ENCODE results near the gene SELENON. TPM values are rescaled to one million over a fixed set of nuclear protein-coding genes. Genes with fewer than 3 reads are reported as not detected.

The SELENON gene
- total and polyA plus RNA-seq, 2 of the 4 experiments (the other 2 are of a cell fraction), result 9.1 to 114 TPM

DNA sequence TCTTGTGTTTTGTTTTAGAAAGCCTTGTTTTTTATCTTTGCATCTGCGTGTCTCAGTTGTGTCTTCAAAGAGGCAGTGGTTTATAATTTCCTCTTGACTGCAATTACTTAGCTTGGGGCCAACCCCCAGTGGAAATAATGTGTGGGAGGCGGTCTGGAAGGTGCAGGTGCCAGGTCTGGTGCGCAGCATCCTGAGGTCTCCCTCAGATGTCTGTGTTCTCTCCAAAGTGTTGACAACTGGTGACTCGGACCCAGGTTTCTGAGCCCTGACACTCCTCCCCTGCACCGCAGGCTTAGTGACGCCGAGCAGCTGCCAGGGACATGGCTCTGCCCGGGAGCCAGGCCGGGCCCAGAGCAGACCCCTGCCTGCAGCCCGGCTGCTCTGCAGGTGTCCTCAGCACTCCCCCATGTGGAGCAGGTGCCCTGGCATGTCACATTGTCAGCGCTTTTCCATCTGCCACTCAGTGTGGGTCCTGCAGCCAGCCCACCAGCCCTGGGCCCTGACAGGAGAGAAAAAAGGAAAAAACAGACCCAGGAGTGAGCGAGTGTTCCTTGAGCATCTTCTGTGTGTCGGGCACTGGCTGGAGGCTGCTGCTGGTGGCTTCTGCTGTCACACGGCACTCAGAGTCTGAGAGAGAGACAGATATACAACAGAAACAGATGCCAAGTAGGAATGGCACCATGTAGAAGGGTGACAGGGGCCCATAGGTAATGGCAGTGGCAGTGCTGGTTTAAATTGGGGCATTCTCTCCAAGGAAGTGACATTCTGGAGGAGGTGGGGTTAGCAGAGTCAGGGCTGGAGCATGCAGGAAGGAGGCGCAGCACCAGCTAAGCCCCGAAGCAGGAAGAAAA is 24.8 kb upstream of the SELENON start:
- H4K8ac ChIP-seq (ENCODE audit: low read depth in 2 of 2, low read length in 2 of 2), result no peak overlapping the region
- H3K9me3 ChIP-seq (ENCODE audit: control insufficient read depth, insufficient read depth, low read length), result no peaks in the 10 kb centered on the region
- no peak overlapping the region for H2BK15ac ChIP-seq (ENCODE audit: low read depth, low read length)
- no peak for TF ChIP-seq RCOR1 (IDR thresholded peaks at IDR 0.05; ENCODE audit: insufficient replicate concordance, low read length)
- no peak for TF ChIP-seq CHD1 (IDR thresholded peaks at IDR 0.05; ENCODE audit: low read depth, low read length)
- TF ChIP-seq, protein P1, sequence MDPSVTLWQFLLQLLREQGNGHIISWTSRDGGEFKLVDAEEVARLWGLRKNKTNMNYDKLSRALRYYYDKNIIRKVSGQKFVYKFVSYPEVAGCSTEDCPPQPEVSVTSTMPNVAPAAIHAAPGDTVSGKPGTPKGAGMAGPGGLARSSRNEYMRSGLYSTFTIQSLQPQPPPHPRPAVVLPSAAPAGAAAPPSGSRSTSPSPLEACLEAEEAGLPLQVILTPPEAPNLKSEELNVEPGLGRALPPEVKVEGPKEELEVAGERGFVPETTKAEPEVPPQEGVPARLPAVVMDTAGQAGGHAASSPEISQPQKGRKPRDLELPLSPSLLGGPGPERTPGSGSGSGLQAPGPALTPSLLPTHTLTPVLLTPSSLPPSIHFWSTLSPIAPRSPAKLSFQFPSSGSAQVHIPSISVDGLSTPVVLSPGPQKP (IDR thresholded peaks at IDR 0.05; ENCODE audit: borderline replicate concordance, low read depth, low read length), result no peak
- no peak for TF ChIP-seq NFE2L2 (IDR thresholded peaks at IDR 0.05; ENCODE audit: low read depth, low read length)
- TF ChIP-seq, protein P2, sequence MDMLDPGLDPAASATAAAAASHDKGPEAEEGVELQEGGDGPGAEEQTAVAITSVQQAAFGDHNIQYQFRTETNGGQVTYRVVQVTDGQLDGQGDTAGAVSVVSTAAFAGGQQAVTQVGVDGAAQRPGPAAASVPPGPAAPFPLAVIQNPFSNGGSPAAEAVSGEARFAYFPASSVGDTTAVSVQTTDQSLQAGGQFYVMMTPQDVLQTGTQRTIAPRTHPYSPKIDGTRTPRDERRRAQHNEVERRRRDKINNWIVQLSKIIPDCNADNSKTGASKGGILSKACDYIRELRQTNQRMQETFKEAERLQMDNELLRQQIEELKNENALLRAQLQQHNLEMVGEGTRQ (IDR thresholded peaks at IDR 0.05; ENCODE audit: low read depth, low read length), result no peak
- TF ChIP-seq, protein P3, sequence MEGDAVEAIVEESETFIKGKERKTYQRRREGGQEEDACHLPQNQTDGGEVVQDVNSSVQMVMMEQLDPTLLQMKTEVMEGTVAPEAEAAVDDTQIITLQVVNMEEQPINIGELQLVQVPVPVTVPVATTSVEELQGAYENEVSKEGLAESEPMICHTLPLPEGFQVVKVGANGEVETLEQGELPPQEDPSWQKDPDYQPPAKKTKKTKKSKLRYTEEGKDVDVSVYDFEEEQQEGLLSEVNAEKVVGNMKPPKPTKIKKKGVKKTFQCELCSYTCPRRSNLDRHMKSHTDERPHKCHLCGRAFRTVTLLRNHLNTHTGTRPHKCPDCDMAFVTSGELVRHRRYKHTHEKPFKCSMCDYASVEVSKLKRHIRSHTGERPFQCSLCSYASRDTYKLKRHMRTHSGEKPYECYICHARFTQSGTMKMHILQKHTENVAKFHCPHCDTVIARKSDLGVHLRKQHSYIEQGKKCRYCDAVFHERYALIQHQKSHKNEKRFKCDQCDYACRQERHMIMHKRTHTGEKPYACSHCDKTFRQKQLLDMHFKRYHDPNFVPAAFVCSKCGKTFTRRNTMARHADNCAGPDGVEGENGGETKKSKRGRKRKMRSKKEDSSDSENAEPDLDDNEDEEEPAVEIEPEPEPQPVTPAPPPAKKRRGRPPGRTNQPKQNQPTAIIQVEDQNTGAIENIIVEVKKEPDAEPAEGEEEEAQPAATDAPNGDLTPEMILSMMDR (conservative IDR thresholded peaks at IDR 0.05; ENCODE audit: low read depth, low read length), result no peak
- no peak for TF ChIP-seq RFX5 (IDR thresholded peaks at IDR 0.05; ENCODE audit: low read depth, low read length)
- no peak for TF ChIP-seq MXI1 (IDR thresholded peaks at IDR 0.05; ENCODE audit: borderline replicate concordance, low read depth, low read length)
- TF ChIP-seq MAFK (IDR thresholded peaks at IDR 0.05; ENCODE audit: low read depth, low read length), result no peak
- TF ChIP-seq POLR2A (IDR thresholded peaks at IDR 0.05; ENCODE audit: low read depth, low read length), result no peak
- in situ Hi-C loops (cut with MboI; ENCODE audit: low sequenced_read_pairs) (no loop called here), intact Hi-C loops (cut with micrococcal nuclease) (no loop called here), dilution Hi-C loops (cut with HindIII; ENCODE audit: low sequenced_read_pairs, unreplicated experiment) (no loop called here)
- no TSS peak for BruUV-seq (replicated peaks)
- no peak overlapping the region for H3K27ac ChIP-seq (ENCODE audit: insufficient read depth, low read length)
- H2AK5ac ChIP-seq (ENCODE audit: low read depth, low read length), result no peak overlapping the region
- H3K18ac ChIP-seq (ENCODE audit: low read depth, low read length), result no peak overlapping the region
- H3K9me1 ChIP-seq (ENCODE audit: insufficient read depth, low read length), result peaks cover 6% of the 10 kb centered on the region
- H3K79me1 ChIP-seq (ENCODE audit: low read depth in 1 of 2, low read length in 2 of 2), result no peaks in the 10 kb centered on the region
- no peak overlapping the region for H3K9ac ChIP-seq (ENCODE audit: low read depth, low read length)
- H3K36me3 ChIP-seq (ENCODE audit: control insufficient read depth, insufficient read depth, low read length), result peaks cover 24% of the 10 kb centered on the region; the same call in 1 of the 2 replicates
- DNase-seq (no peak), ATAC-seq (ENCODE audit: low read depth) (0 out of 2 replicates have a peak, but pooled peaks have one; percentile 21)
- H3K14ac ChIP-seq (replicated peaks; ENCODE audit: low read depth, low read length), result no peak overlapping the region
- H2AK9ac ChIP-seq (replicated peaks; ENCODE audit: low read depth, low read length, poor library complexity), result no peak overlapping the region
- H3K4me3 ChIP-seq (ENCODE audit: insufficient read depth, low read depth, low read length), result no peak overlapping the region
- ChIA-PET CTCF (no interaction called here), POLR2A (ENCODE audit: unreplicated experiment) (no interaction called here)
- no peak overlapping the region for H2BK20ac ChIP-seq (ENCODE audit: low read depth, low read length)
- H3K4me1 ChIP-seq (ENCODE audit: control insufficient read depth, insufficient read depth, low read length), result peaks cover 4% of the 10 kb centered on the region; the same call in 1 of the 2 replicates
- no peak overlapping the region for H3K4ac ChIP-seq (ENCODE audit: low read depth, low read length)
- no peaks in the 10 kb centered on the region for H4K20me1 ChIP-seq (ENCODE audit: insufficient read depth, low read length)
- no peak overlapping the region for H3K4me2 ChIP-seq (ENCODE audit: low read depth, low read length)
- no peak overlapping the region for H3K23ac ChIP-seq (ENCODE audit: low read depth, low read length)
- H2BK120ac ChIP-seq (ENCODE audit: low read depth, low read length), result no peak overlapping the region
- no peak overlapping the region for H3K56ac ChIP-seq (ENCODE audit: extremely low read depth, insufficient read depth, low read length)
- H2BK5ac ChIP-seq (ENCODE audit: low read depth, low read length, poor library complexity, severe bottlenecking), result no peak overlapping the region
- H2AFZ ChIP-seq (replicated peaks; ENCODE audit: low read length, poor library complexity), result peak overlapping the region; percentile 35
- no peak overlapping the region for H4K5ac ChIP-seq (ENCODE audit: low read depth, low read length)
- WGBS, 2 experiments (ENCODE audit: extremely low coverage in 2 of 2, insufficient read length in 1 of 2), result 46% methylated on average over 10 of the region's 16 CpGs; no CpG with 5 or more reads in 1 of the 2 experiments
- H3K27me3 ChIP-seq (ENCODE audit: control insufficient read depth, insufficient read depth, low read length), result no peaks in the 10 kb centered on the region
- H4K91ac ChIP-seq (ENCODE audit: insufficient read depth, low read depth, low read length), result no peak overlapping the region
